Measurements from ENCODE around the gene CD9.
"Not testable (repeated sequence)": the region's sequence is repeated elsewhere in the genome, so short reads cannot be mapped to it uniquely, and the experiment has no call there.

Gene CD9

GRCh38 chr12:6200256-6201212 lies at the start of gene CD9:
TSS of gene CD9 (plus strand) at chr12:6200400. CDS start at chr12:6200500, 100 bp downstream.
- peak in 1 of 2 donors; percentile 23 for DNase-seq (ENCODE audit: extremely low read depth in 1 of 2, low read depth in 1 of 2)

GRCh38 chr12:6154730-6155459 lies 45.3 kb upstream of the CD9 start:
- no peak for DNase-seq (ENCODE audit: extremely low read depth in 1 of 2, low read depth in 1 of 2)

GRCh38 chr12:6157482-6157881 lies 42.7 kb upstream of the CD9 start:
- no peak for DNase-seq (ENCODE audit: extremely low read depth in 1 of 2, low read depth in 1 of 2)

- no peak for DNase-seq (ENCODE audit: extremely low read depth in 1 of 2, low read depth in 1 of 2)
Measured at GRCh38 chr12:6158255-6158654, 41.9 kb upstream of the CD9 start.

- DNase-seq (ENCODE audit: extremely low read depth in 1 of 2, low read depth in 1 of 2), result no peak
Measured at GRCh38 chr12:6158749-6159148, 41.5 kb upstream of the CD9 start.

GRCh38 chr12:6159166-6160011 lies 40.8 kb upstream of the CD9 start:
- DNase-seq (ENCODE audit: extremely low read depth in 1 of 2, low read depth in 1 of 2), result not testable (repeated sequence)

- not testable (repeated sequence) for DNase-seq (ENCODE audit: extremely low read depth in 1 of 2, low read depth in 1 of 2)
Measured at GRCh38 chr12:6160049-6160649, 40.1 kb upstream of the CD9 start.

GRCh38 chr12:6161124-6161882 lies 38.9 kb upstream of the CD9 start:
- DNase-seq (ENCODE audit: extremely low read depth in 1 of 2, low read depth in 1 of 2), result no peak

GRCh38 chr12:6163416-6164060 lies 36.7 kb upstream of the CD9 start:
- no peak for DNase-seq (ENCODE audit: extremely low read depth in 1 of 2, low read depth in 1 of 2)

GRCh38 chr12:6165395-6165794 lies 34.8 kb upstream of the CD9 start:
- no peak for DNase-seq (ENCODE audit: extremely low read depth in 1 of 2, low read depth in 1 of 2)

GRCh38 chr12:6166808-6167207 lies 33.4 kb upstream of the CD9 start:
- DNase-seq (ENCODE audit: extremely low read depth in 1 of 2, low read depth in 1 of 2), result no peak

- peak; percentile 20 to 28 for DNase-seq (ENCODE audit: extremely low read depth in 1 of 2, low read depth in 1 of 2)
Measured at GRCh38 chr12:6167327-6168280, 32.6 kb upstream of the CD9 start.

- DNase-seq (ENCODE audit: extremely low read depth in 1 of 2, low read depth in 1 of 2), result no peak
Measured at GRCh38 chr12:6171409-6172015, 28.7 kb upstream of the CD9 start.

GRCh38 chr12:6172086-6172485 lies 28.1 kb upstream of the CD9 start:
- no peak for DNase-seq (ENCODE audit: extremely low read depth in 1 of 2, low read depth in 1 of 2)

- no peak for DNase-seq (ENCODE audit: extremely low read depth in 1 of 2, low read depth in 1 of 2)
Measured at GRCh38 chr12:6172862-6173261, 27.3 kb upstream of the CD9 start.

GRCh38 chr12:6177642-6178358 lies 22.4 kb upstream of the CD9 start:
- no peak for DNase-seq (ENCODE audit: extremely low read depth in 1 of 2, low read depth in 1 of 2)

All from activated CD8-positive, alpha-beta memory T cell treated with anti-CD3 and anti-CD28 coated beads for 1 hour (primary cell).